A673 (cell line): ENCODE results near the gene TAPBP. TPM values are rescaled to one million over a fixed set of nuclear protein-coding genes. Genes with fewer than 3 reads are reported as not detected.
"Not testable (repeated sequence)": the region's sequence is repeated elsewhere in the genome, so short reads cannot be mapped to it uniquely, and the experiment has no call there.

Experiments
- BruUV-seq: library from RNA; stranded (reverse); fragments of 400-500 nt; replicated peaks from 2 replicates; lab custom pipeline; 2021; lab: Mats Ljungman, UMichigan
- CTCF ChIA-PET: fragments of 300-600 bp; sonication (Branson Sonifier 250); formaldehyde crosslinking; loops from one replicate; lab custom pipeline; 2022; ENCODE audit warnings: antibody characterized with exemption; lab: Charles Lee
- POLR2A ChIA-PET: fragments of 300-600 bp; sonication (Branson Sonifier 250); formaldehyde crosslinking; loops from one replicate; lab custom pipeline; 2022; ENCODE audit warnings: antibody characterized with exemption; ENCODE audit not compliant: low non-redundant PET; lab: Charles Lee
- DNase-seq: peaks from one replicate; pipeline ENCODE4 v3.0.0-alpha.2; 2015; ENCODE audit warnings: low spot score
- H3K27ac ChIP-seq: fragments of 200-600 bp; sonication (generic); 2 replicates; pipeline ENCODE4 v1.5.1; 2016; ENCODE audit warnings: mixed run types, low read depth, mild to moderate bottlenecking, mixed read lengths, antibody characterized with exemption, low read length; ENCODE audit not compliant: poor library complexity, severe bottlenecking
- H3K27me3 ChIP-seq: fragments of 200-600 bp; sonication (generic); replicated peaks from 2 replicates; pipeline ENCODE4 v1.6.1; 2017; ENCODE audit warnings: mixed run types, low read depth, mild to moderate bottlenecking, mixed read lengths, antibody characterized with exemption, low read length; ENCODE audit not compliant: insufficient read depth, poor library complexity
- H3K36me3 ChIP-seq: fragments of 200-600 bp; sonication (generic); 2 replicates; pipeline ENCODE4 v1.6.1; 2016; ENCODE audit warnings: mixed run types, mild to moderate bottlenecking, mixed read lengths, antibody characterized with exemption, low read length; ENCODE audit not compliant: insufficient read depth, poor library complexity, severe bottlenecking
- H3K4me1 ChIP-seq: fragments of 200-600 bp; sonication (generic); 2 replicates; pipeline ENCODE4 v1.6.1; 2017; ENCODE audit warnings: mixed run types, mild to moderate bottlenecking, mixed read lengths, antibody characterized with exemption, low read length; ENCODE audit not compliant: insufficient read depth, poor library complexity, severe bottlenecking
- H3K4me3 ChIP-seq: fragments of 200-600 bp; sonication (generic); 2 replicates; pipeline ENCODE4 v1.5.1; 2016; ENCODE audit warnings: low read depth, mixed run types, mild to moderate bottlenecking, mixed read lengths, low read length; ENCODE audit not compliant: poor library complexity, severe bottlenecking
- H3K9me3 ChIP-seq: fragments of 200-600 bp; sonication (generic); 2 replicates; pipeline ENCODE4 v1.6.1; 2016; ENCODE audit warnings: mixed run types, low read depth, mild to moderate bottlenecking, mixed read lengths, antibody characterized with exemption, low read length; ENCODE audit not compliant: poor library complexity, severe bottlenecking
- CTCF ChIP-seq: fragments of 300-800, 200-600 bp; sonication (generic); conservative IDR thresholded peaks from 2 replicates; pipeline ENCODE4 v1.5.1; 2017; ENCODE audit warnings: low read depth, mild to moderate bottlenecking, antibody characterized with exemption, low read length, moderate library complexity, mixed read lengths
- EZH2 ChIP-seq: fragments of 200-600 bp; sonication (generic); IDR thresholded peaks from 2 replicates; pipeline ENCODE4 v1.6.1; 2017; ENCODE audit warnings: borderline replicate concordance, low read depth, mild to moderate bottlenecking, mixed read lengths, antibody characterized with exemption, low read length; ENCODE audit not compliant: poor library complexity, severe bottlenecking
- intact Hi-C: fragments of 100-400 bp; cut with micrococcal nuclease; formaldehyde crosslinking; loops from one replicate; pipeline ENCODE4 v1.10.0; 2022; ENCODE audit not compliant: unreplicated experiment
- total RNA-seq: library from RNA; stranded (reverse); gene quantifications from 2 replicates; pipeline ENCODE4 v1.2.3, GENCODE V29; 2021

The TAPBP gene
- total RNA-seq, 1 experiment from 2014 or later, result 87.8 TPM

GRCh38 chr6:33288141-33288920 is 25.5 kb downstream of the TAPBP start:
- H3K9me3 ChIP-seq, result no peaks in the 10 kb centered on the region
- H3K27me3 ChIP-seq, result no peaks in the 10 kb centered on the region
- peaks cover 40% of the 10 kb centered on the region for H3K36me3 ChIP-seq
- H3K4me1 ChIP-seq, result peaks cover 16% of the 10 kb centered on the region
- TF ChIP-seq EZH2 (no peak), CTCF (no peak)
- peak overlapping the region; percentile 74 for H3K4me3 ChIP-seq
- CTCF ChIA-PET, result interaction anchor here (1.2 kb wide), 1 partner anchor 11 kb away, joined by 5 read pairs; the partner anchor contains the start of gene RGL2
- POLR2A ChIA-PET, result interaction anchor here (1.1 kb wide), 1 partner anchor 17 kb away, joined by 3 read pairs; the partner anchor contains the start of genes RPS18 and VPS52
- BruUV-seq, result TSS peak; percentile 83
- no peak for DNase-seq
- intact Hi-C loops, result no loop called here
- peak overlapping the region; percentile 67 for H3K27ac ChIP-seq

GRCh38 chr6:33286946-33287914 is 26.6 kb downstream of the TAPBP start:
- peaks cover 16% of the 10 kb centered on the region for H3K4me1 ChIP-seq
- peaks cover 43% of the 10 kb centered on the region for H3K36me3 ChIP-seq
- no peak overlapping the region for H3K27ac ChIP-seq
- no peak for TF ChIP-seq CTCF
- TF ChIP-seq EZH2, result no peak
- no TSS peak for BruUV-seq
- no peak for DNase-seq
- H3K27me3 ChIP-seq, result no peaks in the 10 kb centered on the region
- H3K4me3 ChIP-seq, result no peak overlapping the region
- H3K9me3 ChIP-seq, result no peaks in the 10 kb centered on the region
- ChIA-PET POLR2A (no interaction called here), CTCF (no interaction called here)
- intact Hi-C loops, result no loop called here

GRCh38 chr6:33285214-33285613 is 28.7 kb downstream of the TAPBP start:
- H3K9me3 ChIP-seq, H3K27me3 ChIP-seq, intact Hi-C loops, POLR2A ChIA-PET, H3K4me1 ChIP-seq, DNase-seq, H3K4me3 ChIP-seq, H3K27ac ChIP-seq, CTCF ChIA-PET, BruUV-seq: not testable (repeated sequence)
- H3K36me3 ChIP-seq, result peaks cover 38% of the 10 kb centered on the region
